ENCODE results near the gene NAXD. TPM values are rescaled to one million over a fixed set of nuclear protein-coding genes. Genes with fewer than 3 reads are reported as not detected.
"Not testable (repeated sequence)": the region's sequence is repeated elsewhere in the genome, so short reads cannot be mapped to it uniquely, and the experiment has no call there.

Gene NAXD
- total RNA-seq, 1 donor from 2014 or later = 27.5 TPM

DNA sequence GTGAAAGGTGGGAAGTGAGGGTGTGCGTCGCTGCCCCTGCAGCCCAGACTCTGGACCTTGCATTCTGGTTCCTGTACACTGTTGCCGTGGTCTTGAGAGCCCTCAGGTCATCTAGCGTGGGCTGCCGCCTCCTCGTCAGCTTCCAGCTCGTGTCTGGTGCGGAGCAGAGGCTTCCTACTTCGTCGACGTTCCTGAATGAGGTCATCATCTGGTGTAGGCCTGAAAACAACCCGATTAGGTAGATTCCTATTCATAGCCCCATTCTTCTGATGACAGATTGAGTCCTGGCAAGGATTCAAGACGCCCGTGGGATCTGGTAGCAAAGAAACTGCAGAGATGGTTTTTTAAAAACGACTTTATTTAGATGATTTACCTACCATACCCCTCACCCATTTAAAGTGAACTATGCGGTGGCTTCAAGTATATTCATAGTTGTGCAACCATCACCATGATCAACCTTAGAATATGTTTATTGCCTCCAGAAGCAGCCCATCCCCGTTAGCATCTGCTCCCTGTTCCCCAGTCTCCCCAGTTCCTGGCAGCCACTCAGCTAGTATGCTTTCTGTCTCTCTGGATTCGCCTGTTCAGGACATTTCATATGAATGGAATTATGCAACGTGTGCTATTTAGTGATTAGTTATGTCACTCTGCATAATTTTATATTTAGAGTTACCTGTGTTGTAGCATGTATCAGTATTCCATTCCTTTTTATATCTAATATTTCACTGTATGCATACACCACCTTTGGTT, 13.8 kb downstream of the NAXD start:
- DNase-seq = no peak

DNA sequence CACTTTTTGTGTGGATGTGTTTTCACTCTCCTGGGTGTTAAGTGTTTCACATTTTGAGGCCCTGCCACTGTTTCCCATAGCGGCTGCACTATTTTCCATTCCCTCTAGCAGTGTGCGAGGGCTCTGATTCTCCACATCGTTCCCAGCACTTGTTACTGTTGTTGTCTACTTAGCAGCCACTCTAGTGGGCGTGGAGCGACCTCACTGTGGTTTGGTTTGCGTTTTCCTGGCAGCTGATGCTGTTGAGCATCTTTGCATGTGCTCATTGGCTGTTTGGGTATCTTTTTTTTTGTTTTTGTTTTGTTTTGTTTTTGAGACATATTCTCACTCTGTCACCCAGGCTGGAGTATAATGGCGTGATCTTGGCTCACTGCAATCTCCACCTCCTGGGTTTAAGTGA, 14.4 kb downstream of the NAXD start:
- no peak for DNase-seq

DNA sequence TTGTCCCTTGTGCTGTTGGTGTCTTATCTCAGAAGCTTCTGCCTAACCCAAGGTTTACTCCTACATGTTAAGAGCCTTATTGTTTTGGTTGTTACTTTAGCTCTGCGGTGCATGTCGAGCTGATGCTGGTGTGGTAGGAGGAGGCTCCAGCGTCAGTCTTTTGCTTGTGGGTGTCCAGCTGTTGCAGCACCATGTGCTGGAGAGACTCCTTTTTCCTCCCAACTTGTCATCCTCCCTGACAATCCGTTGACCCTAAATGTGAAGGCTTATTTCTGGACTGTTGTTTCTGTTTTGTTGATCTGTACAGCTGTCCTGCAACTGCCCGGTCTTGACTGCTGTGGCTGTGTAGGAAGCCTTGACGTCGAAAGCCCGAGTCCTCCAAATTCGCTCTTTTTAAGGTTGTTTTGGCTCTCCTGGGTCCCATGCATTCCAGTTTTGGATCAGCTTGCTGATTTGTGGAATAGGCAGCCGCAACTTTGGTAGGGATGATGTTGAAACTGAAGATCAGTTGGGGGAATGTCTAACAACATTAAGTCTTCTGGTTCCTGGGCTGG, 15.3 kb downstream of the NAXD start:
- DNase-seq = no peak

DNA sequence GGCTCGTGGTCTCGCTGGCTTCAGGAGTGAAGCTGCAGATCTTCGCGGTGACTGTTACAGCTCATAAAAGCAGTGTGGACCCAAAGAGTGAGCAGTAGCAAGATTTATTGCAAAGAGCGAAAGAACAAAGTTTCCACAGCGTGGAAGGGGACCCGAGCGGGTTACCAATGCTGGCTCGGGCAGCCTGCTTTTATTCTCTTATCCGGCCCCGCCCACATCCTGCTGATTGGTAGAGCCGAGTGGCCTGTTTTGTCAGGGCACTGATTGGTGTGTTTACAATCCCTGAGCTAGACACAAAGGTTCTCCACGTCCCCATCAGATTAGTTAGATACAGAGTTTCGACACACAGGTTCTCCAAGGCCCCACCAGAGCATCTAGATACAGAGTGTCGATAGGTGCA, 16.9 kb downstream of the NAXD start:
- DNase-seq = not testable (repeated sequence)

DNA sequence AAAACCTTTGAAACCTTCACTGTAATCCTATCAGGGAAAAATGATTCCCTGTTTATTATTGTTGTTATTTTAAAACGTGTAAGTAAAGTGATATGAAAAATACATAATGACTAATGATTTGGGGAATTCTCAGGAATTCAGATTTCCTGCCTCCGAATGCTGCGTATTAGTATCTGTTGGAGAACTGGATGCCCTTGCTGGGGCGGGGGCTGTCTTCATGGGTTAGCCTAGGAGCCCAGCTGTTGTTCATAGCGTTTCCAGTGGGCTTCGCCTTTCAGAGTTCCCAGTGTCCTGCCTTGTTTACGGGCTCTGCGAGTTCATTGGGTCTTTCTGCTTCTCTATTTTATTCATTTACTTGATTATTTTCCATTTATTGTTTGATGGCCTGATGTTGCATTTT, 18.4 kb downstream of the NAXD start:
- DNase-seq = no peak

DNA sequence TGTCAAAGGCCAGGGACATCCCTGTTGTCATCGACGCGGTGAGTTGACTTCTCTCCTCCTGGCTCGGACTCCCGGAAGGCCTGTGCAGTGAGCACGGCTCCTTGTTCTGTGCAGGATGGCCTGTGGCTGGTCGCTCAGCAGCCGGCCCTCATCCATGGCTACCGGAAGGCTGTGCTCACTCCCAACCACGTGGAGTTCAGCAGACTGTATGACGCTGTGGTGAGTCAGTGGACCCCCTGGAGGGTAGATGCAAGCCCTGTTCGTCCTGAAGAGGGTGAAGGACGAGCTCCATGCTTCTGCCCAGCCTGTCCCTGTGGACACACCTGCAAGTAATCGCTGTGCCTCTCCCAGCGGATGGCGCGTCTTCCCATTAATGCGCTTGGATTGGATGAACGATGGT, 19.2 kb downstream of the NAXD start:
- DNase-seq = no peak

DNA sequence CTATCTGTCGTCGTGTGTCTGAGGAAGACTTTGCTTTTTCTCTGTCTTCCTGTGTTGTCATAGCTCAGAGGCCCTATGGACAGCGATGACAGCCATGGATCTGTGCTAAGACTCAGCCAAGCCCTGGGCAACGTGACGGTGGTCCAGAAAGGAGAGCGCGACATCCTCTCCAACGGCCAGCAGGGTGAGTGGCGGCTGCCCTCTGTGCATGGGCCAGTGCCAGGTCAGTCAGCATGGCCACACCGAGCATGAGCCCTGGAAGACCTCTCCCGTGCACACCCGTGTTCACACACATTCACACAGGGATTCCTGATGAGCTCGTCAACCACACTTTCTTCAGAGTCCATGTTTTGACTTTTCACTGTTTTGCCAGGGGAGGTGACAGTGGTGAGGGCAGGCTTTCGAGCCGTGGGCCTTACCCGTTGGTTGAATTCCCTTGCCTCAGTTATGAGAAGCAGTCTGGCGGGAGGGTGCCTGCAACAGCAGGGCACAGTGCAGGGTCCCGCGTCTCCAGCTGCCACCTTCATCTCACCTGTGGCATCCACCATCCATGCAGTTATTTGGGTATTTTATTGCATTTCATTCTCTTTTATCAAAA, 20.2 kb downstream of the NAXD start:
- no peak for DNase-seq

DNA sequence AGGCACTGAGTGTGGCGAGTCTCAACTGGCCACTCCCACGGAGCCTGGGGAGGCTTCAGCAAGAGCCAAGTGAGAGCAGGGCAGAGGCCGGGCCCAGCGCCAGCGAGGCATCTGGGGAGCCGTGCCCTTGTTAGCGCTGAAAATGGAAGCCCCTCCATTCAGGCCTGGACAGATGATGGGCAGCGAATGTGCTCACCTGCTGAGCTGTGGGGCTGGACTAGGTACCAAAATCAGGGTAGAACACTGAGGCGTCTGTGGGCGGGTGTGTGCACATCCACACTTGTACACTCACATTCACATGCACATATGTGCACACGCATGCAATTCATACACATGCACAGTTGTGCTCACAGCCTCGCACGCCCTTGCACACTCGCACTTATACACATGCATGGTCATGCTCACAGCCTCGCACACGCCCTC, 20.7 kb downstream of the NAXD start:
- no peak for DNase-seq

DNA sequence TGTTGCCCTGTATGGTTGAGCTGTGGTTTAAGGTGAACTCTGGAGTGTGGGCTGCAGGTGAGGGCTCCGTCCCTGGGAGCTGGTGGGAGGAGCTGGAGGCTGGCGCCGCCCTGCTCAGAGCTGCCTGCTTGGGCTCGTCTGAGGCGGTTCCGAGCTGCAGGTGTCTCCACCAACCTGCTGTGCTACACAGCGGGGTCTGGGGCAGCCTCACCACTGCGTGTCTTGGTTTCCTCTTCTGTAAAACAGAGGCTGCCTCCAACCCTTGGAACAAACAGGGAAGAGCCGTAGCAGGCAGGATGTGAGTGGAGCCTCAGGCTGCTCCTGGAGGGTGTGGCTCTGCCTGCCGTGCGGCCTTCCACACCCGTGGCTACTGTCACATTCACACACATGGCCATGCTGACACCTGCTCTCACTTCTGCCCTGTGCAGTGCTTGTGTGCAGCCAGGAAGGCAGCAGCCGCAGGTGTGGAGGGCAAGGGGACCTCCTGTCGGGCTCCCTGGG, 21.4 kb downstream of the NAXD start:
- DNase-seq = no peak

DNA sequence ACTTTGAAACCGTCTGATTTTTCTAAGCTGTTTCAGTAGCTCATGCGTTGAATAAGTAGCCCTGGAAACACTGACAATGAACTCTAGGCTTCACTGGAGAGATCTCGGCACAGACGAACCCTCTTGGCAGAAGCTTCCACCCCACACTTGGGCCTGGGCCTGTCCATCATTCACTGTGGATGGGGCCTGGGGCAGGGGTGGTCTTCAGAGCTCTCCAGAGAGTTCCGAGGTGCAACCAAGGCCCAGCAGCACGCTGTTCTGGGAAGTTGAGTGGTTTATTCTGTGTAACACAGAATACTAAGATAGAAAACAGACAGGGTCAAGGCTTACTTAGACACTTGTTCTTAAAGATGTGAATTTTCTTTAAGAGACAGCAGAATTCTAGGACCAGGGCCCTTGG, 21.9 kb downstream of the NAXD start:
- no peak for DNase-seq

DNA sequence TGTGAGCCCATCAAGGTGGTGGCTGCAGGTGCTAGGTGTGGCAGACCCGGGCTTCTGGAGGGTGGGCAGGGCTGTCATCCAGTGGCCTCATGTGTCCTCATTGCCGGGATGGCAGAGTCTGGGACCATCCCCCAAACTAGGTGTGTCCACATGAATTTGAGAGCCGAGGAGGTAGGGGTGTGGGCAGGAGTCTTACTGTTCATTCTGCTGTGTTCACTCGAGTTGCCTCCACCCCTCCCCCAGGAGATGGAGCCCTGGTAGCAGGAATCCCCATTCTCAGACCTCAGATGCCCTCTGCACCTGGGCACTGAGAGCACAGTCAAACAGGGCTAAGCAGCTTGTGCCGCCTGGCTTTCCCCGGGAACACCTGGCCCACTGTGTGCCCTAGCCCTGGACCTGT, 22.4 kb downstream of the NAXD start:
- DNase-seq = no peak

DNA sequence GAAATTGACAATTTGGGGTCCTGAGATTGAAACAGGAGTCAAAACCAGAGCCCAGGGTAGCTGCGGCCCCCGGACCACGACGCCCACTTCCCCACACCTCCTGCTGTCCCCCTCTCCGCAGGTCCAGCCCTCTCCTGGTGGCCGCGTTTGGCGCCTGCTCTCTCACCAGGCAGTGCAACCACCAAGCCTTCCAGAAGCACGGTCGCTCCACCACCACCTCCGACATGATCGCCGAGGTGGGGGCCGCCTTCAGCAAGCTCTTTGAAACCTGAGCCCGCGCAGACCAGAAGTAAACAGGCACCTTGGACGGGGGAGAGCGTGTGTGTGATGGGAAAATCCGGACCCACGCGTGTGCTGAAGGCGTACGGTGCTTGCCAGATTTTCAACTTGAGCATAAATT, 22.9 kb downstream of the NAXD start:
- no peak for DNase-seq

DNA sequence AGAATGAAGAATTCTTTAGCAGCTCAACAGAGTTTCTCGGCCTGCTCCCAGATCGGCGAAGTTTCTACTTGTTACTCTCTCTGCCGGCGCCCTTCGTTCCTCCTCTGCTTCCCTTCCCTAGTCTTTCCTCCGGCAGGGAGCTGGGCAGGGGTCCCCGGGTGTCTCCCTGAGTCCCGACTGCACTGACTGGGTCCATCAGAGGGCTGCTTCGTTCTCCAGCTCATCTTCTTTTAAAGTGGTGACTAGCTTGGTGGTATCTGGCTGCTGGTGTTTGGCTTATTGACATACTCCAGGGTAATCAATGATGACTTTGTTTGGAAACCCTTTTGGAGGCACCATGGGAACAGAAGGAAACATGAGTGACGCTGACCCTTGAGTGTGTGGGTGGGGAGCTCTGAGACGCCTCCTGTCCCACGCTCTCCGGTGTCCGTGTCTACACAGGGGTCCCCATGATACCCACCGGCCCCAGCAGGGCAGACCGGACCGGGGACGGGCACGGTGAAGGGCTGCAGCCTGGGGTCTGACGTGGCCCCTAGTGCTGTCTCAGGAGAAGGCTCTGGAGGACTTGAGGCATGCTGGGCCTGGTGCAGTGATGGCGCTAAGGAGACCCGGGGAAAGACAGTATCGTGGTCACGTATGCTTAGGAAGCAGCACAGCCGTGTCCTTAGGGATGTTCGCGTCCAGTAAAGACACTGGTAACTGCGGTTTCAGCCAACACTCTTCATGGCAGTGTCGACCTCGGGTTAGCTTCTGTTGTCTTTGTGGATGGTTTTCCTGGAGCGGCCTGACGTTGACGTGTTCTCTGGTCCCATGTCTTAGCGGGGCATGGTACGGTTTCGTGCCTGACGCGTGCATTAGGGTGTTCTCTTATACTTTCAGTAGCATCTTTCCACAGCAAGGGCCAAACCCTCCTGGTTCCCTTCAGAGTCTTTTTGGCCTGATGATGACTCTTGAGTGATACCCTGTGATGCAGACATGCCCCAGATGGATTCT, 23.8 kb downstream of the NAXD start:
- DNase-seq = no peak

DNA sequence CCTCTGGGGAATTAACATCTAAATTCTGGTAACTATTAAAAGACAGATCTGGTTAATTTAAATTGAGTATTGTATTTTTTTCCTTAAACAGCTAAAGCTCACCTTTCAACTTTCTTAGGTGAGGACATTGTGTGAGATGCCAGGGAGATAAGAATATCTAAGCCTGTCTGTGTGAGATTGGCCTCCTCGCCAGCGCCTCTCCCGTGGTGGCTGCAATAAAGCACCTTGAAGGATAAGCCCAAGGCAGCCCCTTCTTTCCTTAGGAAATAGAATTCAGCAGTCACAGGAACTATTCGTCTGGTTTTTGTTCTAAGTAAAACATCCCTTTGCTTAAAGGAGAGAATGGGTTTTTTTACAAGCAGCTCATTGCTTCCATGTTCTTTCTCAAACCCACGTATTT, 24.6 kb downstream of the NAXD start:
- no peak for DNase-seq

DNA sequence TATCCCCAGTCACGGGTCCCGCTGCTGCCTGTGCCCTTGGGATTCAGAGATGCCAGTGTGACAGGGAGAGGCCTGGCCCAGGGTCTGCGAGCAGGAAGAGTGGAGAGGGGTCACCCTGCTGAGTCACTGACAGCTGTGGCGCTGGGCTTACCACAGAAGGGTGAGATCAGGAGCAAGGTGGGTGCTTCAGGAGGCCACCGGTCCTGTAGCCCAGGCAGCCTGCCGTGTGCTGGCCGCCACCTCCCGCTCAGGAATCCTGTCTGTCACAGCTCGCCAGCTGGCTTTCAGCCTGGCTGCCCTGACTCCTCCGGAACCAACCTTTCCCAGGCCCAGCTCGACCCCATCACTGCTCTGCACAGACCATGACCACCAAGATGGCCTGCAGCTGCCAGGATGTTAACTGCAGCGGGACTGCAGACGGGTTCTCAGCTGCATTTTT, 25.3 kb downstream of the NAXD start:
- no peak for DNase-seq

DNA sequence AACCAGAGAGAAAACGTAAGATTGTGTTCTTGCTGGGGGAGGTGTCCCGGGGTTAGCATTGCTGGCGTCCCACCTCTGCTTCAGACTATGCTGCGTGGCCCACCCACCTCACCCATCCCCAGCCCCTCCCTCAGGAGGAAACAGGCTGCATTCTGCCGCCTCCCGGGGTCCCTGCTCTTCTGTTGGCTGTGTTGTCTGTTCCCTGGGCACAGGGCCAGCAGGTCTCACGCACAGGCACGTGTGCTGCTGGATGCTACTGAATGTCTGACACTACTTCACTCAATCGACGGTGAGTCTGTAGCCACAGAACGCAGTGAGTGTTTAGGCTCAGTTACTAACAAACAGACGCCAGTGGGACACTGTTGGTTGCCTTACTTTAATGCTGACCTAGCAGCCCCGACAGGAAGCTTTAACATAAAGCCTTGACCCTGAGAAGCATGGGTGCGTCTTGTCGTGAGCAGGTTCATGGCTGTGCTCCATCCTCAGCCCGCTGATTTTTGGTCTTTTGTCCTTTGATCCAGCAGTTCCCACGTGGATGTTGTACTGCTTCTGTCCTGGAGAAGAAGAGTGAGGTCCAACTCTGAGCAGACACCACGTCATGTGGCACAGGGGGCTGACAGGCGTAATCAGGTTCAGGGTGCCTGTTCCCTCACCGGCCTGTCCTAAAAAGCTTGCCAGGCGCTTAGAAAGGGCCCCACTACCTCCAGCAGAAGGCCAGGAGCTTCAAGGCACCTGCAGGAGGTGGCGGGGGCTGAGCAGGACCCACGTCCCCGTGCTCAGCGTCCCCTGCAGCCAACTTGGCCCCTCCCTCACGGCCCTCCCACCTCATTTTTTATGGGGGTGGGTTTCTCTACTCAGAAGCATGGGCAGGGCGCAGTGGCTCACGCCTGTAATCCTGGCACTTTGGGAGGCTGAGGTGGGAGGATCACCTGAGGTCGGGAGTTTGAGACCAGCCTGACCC, 26.0 kb downstream of the NAXD start:
- no peak for DNase-seq

DNA sequence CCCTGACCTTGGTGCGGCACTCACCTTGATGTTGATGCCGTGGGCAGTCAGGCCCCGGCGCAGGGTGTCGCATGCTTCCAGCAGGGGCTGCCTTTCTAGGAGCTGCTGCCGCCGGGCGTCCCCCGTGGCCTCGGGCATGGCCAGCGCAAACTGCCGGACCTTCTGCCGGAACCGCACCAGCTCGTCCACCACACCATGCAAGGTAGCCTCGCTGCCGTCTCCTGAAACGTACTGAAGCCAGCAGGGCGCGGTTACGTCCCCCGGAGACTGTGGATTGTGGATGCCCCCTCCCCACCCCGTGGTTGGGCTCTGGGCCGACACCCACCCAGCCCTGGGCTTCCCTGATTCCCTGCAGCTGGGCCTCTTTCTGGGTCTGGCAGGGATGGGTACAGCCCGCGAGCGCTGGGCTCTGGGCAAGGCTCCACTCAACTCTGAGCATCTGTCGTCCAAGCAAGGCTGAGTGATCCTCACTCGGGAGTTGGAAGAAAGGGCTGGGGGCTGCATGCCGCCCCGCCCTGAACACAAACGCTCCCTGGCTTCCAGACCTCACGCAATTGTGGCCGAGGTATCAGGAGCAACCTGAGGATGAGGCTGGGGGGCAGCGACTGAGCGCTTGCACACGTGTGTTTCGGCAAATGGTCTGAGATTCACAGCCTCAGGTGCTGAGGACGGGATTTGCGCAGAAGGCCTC, 27.1 kb downstream of the NAXD start:
- DNase-seq = no peak

DNA sequence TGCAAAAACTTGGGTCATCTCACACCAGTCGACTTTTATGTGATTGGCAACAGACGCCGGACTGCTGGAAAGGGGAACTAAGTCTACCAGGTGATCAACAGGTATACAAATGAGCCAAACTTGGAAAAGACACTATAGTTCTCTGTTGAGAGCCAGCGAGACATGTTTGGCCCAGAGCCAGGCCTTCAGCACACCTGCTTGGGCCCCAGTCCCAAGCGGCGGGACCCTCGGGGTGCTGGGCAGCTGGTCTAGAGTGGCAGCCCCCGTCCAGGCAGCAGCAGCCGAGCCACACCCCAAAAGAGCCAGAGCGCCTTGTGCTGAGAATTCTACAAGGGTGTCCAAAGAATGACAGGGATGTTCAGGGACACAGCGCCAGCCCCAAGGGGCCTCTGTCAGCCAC, 28.0 kb downstream of the NAXD start:
- DNase-seq = no peak

DNA sequence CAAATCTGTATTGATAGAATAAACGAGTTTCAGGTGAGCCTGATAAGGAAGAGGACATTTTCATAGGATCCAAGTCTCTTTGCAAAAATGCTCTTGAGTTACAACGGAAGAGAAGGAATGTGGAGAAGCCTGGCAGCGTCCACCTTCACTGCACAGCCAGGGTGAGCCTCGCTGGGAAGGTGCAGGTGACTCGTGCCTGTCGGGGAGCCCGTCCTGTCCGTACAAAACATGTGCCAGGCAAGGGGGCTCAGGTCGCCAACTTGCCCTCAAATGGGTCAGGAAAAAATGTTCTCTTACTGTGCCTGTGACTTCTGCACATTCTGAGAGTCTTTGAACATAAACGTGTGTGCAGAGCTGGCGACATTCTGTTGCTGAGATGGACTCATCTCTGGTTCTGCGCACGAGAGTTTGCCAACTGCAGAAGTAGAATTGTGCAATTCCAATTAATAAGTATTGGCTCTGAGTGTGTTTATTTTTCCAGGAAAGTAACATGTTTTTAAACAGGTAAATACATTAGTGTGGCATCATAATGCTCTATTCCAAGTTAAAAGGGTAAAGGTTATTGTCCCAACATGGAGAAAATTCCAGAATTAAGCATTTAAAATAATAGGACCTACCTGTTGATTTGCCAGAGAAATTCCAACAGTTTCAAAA, 28.6 kb downstream of the NAXD start:
- DNase-seq = no peak

DNA sequence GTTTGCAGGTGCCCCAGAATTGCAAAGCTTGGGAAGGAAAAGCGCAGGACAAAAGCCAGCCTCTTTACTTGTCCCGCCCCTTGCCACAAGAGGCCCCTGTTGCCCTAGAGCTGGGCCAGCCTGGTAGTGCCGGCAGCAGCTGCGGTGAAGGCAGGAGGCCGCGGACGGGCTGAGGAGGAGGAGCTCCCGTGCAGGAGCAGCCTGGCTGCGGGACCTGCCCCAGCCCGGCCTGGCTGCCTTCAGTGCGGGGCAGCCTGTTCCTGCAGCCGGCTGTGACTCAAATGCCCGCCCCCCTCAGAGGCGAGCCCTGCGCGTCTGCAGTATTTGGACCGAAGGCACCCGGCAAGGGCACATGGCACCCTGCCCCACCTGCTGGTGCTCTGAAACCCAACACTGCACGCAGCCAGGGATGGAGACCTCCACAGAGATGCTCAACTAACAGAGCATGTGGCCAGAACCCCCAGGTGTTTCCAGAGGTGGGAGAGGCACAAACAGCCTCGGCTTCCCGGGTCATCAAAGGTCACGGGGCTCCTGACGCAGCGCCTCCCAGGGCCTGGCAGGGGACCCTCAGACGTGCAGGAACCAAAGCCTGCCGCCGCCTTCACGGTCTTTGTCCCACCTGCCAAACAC, 29.7 kb downstream of the NAXD start:
- peak; percentile 45 for DNase-seq

Measured in occipital lobe (tissue), 2 donors.